Thyroid gland (tissue), 4 donors: ENCODE results near the gene NPIPB8. TPM values are rescaled to one million over a fixed set of nuclear protein-coding genes. Genes with fewer than 3 reads are reported as not detected.
A peak's percentile ranks its signal among the peaks of the same experiment; 100 is the strongest.
"Not testable (repeated sequence)": the region's sequence is repeated elsewhere in the genome, so short reads cannot be mapped to it uniquely, and the experiment has no call there.

Experiments
- DNase-seq, 2 donors: peaks; one replicate each; pipeline ENCODE4 v3.0.0-alpha.2; 2019
- H3K27ac ChIP-seq, 3 donors: fragments of 200-600 bp; sonication (generic); 1 replicate in 2 of 3; 2 replicates in 1 of 3; pipeline ENCODE4 v1.5.1; 2016 to 2019; ENCODE audit warnings: mild to moderate bottlenecking in 1 of 3, moderate library complexity in 1 of 3
- H3K27me3 ChIP-seq: fragments of 200-600 bp; sonication (generic); one replicate; pipeline ENCODE4 v1.5.1; 2019
- H3K36me3 ChIP-seq, 2 donors: fragments of 200-600 bp; sonication (generic); one replicate each; pipeline ENCODE4 v1.5.1; 2016 to 2019
- H3K4me1 ChIP-seq, 2 donors: fragments of 200-600 bp; sonication (generic); one replicate each; pipeline ENCODE4 v1.5.1; 2017 to 2019
- H3K4me3 ChIP-seq, 3 donors: fragments of 200-600 bp; sonication (generic); replicated peaks in 1 of 3; 1 replicate in 2 of 3; 2 replicates in 1 of 3; pipeline ENCODE4 v1.5.1; 2016; ENCODE audit warnings: mild to moderate bottlenecking in 1 of 3
- H3K9me3 ChIP-seq: fragments of 200-600 bp; sonication (generic); one replicate; pipeline ENCODE4 v1.5.1; 2017
- POLR2A ChIP-seq, 2 donors: fragments of 450-650 bp; IDR thresholded peaks; one replicate each; pipeline ENCODE4 v1.6.1; 2017; ENCODE audit warnings: antibody characterized with exemption in 2 of 2, mild to moderate bottlenecking in 2 of 2, moderate library complexity in 1 of 2
- WGBS, 2 donors: methylation state at CpG; one replicate each; pipeline ENCODE4 v1.1.5; 2017; 5-methylcytosine and 5-hydroxymethylcytosine counted together
- intact Hi-C: fragments of 100-400 bp; cut with DNase I; formaldehyde crosslinking; loops from one replicate; pipeline ENCODE4 v1.15.1; 2023
- total RNA-seq, 4 donors: library from RNA; depleted of rRNA; stranded (reverse); fragments of >200 nt; gene quantifications; one replicate each; pipeline ENCODE4 v1.2.3, GENCODE V29; 2016
- TF ChIP-seq, protein P1 (sequence below), 6 experiments: fragments of 200-600 bp in 3 of 6; fragments of 450-650 bp in 3 of 6; sonication (generic) in 3 of 6; IDR thresholded peaks; one replicate each; pipeline ENCODE4 v1.5.1; 2016 to 2019; ENCODE audit warnings: antibody characterized with exemption in 6 of 6, mild to moderate bottlenecking in 2 of 6, inconsistent platforms in 1 of 6, moderate library complexity in 1 of 6

NPIPB8 gene
- total RNA-seq, 4 donors from 2014 or later: 0.27 to 0.63 TPM; not detected in 2

DNA sequence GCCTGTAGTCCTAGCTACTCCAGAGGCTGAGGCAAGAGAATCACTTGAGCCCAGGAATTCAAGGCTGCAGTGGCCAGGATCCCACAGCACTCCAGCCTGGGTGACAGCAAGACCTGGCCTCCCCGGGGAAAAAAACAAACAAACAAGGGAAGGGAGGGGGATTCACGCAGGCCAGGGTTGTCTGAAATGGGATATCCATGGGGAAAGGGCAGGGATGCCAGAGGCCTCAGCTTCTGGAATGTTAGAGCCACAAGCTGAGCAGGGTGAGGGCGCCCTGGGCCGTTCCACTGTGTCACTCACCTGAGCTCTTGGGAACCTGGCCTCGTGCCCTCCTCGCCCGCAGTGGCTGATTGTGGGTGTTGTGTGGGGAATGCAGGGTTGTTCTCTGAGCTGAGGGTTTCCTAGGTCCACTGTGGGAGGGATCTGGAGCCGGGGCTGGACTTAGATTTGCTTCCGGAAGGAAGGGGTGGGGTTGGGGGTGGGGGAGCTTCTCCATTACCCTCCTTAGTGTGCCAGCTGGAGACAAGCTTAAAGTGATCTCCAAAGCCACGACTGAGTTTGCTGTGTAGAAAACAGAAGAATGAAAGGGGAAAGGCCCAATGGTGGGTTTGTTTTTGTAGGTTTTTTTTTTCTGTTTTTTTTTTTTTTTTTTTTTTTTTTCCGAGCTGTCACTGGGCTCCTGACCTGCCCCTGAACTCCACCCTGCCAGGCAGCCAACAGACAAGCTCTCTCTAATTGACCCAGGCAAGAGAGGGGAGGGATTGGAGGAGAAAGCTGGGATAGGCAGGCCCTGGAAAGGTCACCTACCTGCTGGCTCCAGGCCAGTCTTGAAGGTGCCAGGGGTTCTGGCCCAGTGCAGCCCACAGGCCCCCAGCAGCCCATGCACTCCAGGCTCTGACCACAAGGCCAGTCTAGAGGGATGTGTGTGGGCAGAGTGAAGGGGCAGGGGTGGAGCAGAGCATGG, 28.0 kb upstream of the NPIPB8 start, which contains the start of gene SULT1A1:
Gene SULT1A1, minus strand, starts transcription at position 414 of the 964 bp plus-strand sequence. CDS start 1,189 bp downstream, outside the sequence.
- TF ChIP-seq POLR2A (IDR thresholded peaks at IDR 0.05): peak in 1 of 2 donors; percentile 26
- TF ChIP-seq, protein P1, sequence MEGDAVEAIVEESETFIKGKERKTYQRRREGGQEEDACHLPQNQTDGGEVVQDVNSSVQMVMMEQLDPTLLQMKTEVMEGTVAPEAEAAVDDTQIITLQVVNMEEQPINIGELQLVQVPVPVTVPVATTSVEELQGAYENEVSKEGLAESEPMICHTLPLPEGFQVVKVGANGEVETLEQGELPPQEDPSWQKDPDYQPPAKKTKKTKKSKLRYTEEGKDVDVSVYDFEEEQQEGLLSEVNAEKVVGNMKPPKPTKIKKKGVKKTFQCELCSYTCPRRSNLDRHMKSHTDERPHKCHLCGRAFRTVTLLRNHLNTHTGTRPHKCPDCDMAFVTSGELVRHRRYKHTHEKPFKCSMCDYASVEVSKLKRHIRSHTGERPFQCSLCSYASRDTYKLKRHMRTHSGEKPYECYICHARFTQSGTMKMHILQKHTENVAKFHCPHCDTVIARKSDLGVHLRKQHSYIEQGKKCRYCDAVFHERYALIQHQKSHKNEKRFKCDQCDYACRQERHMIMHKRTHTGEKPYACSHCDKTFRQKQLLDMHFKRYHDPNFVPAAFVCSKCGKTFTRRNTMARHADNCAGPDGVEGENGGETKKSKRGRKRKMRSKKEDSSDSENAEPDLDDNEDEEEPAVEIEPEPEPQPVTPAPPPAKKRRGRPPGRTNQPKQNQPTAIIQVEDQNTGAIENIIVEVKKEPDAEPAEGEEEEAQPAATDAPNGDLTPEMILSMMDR (IDR thresholded peaks at IDR 0.05): no peak
- 11 to 18% methylated on average over 6 to 11 of the region's 11 CpGs for WGBS, 2 donors
- peak; percentile 97 for DNase-seq
- Histone ChIP-seq H3K4me3 (peak within 1 kb of the TSS in 1 of 3 donors; percentile 4), H3K4me1 (peaks cover 18 to 30% of the 10 kb centered on the region in 2 donors), H3K27me3 (no peaks in the 10 kb centered on the region), H3K9me3 (no peaks in the 10 kb centered on the region), H3K27ac (peak within 1 kb of the TSS; percentile 76 to 88 (median 80)), H3K36me3 (peaks cover 0 to 4% of the 10 kb centered on the region in 2 donors)
- intact Hi-C loops: no loop called here

DNA sequence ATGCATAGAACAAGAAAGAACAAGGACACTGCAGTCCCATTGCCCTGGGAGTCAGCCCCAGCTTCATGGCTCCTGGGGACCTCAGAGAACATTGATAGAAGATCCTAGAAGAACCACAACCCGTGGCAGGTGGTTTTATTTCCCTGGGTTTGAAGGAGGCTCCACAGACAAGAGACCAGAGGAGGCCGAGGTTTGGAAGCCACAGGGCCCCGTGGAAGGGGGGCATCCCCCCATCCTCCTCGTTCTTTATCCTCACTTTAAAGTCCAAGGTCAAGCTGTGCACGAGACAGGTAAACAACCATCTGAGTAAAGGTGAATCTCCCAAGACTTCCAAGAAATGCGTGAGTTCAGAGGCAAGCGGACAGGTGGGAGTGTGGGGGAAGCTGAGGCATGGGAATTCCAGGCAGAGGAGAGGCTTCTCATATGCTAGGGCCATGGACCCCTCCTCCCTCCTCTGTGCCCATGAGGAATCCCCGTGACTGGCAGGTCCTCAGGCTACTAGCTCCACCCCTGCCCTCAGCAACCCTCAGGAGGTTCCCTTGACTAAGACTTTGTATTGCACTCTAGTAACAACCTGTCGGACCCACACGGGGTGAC, 27.2 kb upstream of the NPIPB8 start:
- no peaks in the 10 kb centered on the region for H3K9me3 ChIP-seq
- no peak overlapping the region for H3K4me3 ChIP-seq
- TF ChIP-seq, protein P1 (IDR thresholded peaks at IDR 0.05): no peak
- TF ChIP-seq POLR2A (IDR thresholded peaks at IDR 0.05): no peak
- peak; percentile 48 to 53 for DNase-seq
- peaks cover 18 to 30% of the 10 kb centered on the region in 2 donors for H3K4me1 ChIP-seq
- intact Hi-C loops: no loop called here
- H3K36me3 ChIP-seq: no peaks in the 10 kb centered on the region
- peak overlapping the region; percentile 76 to 88 (median 80) for H3K27ac ChIP-seq
- H3K27me3 ChIP-seq: no peaks in the 10 kb centered on the region
- WGBS, 2 donors: 60 to 64% methylated on average over 10 of the region's 10 CpGs

DNA sequence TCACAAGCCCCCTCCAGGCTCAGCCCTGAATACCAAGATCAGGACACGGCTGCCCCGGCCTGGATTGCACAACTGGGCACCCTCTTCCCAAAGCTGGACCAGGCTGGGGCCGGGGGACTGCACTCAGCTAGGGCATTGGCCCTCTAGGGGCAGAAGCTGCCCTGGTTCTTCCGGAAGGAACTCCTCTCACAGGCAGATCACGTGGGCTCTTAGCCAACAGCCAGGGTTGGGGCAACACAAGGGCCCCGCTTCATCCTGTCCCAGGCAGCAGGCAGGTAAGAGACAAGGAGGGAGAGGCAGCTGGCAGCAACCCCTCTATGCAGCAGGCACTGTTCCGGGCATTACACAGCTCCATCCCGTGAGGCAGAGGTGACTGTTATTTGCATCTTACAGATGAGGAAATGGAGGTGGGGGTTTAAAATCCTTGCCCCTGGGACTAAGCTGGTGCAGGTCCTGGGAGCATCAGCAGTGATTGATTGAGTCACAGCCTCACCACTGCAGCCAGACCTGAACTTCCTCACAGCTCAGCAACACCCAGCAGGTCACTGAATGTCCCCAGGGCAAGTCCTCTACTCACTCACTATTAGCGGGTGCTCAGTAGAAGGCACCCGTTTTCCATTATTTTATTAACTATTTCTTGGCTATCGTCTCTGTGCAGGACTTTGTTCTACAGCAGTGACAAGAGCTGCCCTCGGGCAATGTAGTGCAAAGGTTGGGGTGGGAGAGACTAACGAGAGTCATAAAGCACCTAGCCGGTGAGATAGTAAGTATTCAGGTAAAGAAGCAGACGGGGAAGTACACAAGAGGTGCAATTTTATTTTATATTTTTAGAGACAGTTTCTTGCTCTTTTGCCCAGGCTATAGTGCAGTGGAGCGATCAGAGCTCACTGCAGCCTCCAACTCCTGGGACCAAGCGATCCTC, 25.2 kb upstream of the NPIPB8 start:
- H3K27me3 ChIP-seq, H3K9me3 ChIP-seq, DNase-seq, H3K27ac ChIP-seq, H3K36me3 ChIP-seq, H3K4me3 ChIP-seq, intact Hi-C loops: not testable (repeated sequence)
- no CpG with 5 or more reads among the region's 17 CpGs for WGBS, 2 donors
- H3K4me1 ChIP-seq: peaks cover 18 to 30% of the 10 kb centered on the region in 2 donors

DNA sequence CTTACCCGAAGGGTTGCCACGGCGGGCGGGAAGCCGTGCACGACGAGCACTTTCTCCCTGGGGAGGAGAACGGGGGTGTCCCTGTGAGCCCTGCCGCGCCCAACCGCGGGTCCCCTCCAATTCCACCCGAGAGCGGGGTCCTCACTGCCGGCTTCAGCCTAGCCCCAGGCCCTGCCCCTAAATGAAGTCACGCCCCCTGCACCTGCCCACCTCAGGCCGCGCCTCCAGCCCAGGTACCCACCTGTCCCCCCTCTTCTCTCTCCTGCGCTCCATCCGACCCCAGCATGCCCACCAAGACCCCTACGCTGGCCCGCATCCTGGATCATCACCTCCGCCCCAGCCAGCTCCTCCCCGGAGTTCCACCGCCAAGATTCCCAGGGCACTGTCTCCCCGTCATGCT, 24.0 kb upstream of the NPIPB8 start:
- peaks cover 18 to 24% of the 10 kb centered on the region in 2 donors for H3K4me1 ChIP-seq
- 60 to 83% methylated on average over 1 of the region's 26 CpGs for WGBS, 2 donors
- H3K36me3 ChIP-seq, H3K4me3 ChIP-seq, H3K27me3 ChIP-seq, DNase-seq, H3K27ac ChIP-seq, H3K9me3 ChIP-seq, intact Hi-C loops: not testable (repeated sequence)

DNA sequence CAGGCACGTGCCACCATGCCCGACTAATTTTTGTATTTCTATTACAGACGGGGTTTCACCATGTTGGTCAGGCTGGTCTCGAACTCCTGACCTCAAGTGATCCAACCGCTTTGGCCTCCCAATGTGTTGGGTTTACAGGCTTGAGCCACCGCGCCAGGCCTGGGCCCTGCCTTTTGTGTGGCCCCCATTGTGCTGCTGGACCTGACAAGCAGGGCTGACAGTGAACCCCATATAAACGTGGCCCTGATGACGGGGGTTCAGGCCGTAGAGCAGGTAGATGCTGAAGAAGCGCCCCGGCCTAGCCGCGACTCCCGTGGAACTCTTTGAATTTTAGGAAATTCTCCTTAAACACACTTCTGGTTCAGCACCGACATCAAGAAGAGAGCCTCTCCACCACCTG, 23.3 kb upstream of the NPIPB8 start:
- peaks cover 11 to 17% of the 10 kb centered on the region in 2 donors for H3K4me1 ChIP-seq
- H3K4me3 ChIP-seq, H3K27ac ChIP-seq, H3K36me3 ChIP-seq, DNase-seq, H3K9me3 ChIP-seq, H3K27me3 ChIP-seq, intact Hi-C loops: not testable (repeated sequence)
- WGBS, 2 donors: 84 to 85% methylated on average over 7 to 14 of the region's 16 CpGs
